Muscle of back (tissue), 11 donors: ENCODE measurements around the gene STARD7. TPM values are rescaled to one million over a fixed set of nuclear protein-coding genes. Genes with fewer than 3 reads are reported as not detected.
A peak's percentile ranks its signal among the peaks of the same experiment; 100 is the strongest.
"Not testable (repeated sequence)": the region's sequence is repeated elsewhere in the genome, so short reads cannot be mapped to it uniquely, and the experiment has no call there.

ENCODE experiments used
- DNase-seq, 3 donors: peaks; one replicate each; pipeline versions ENCODE4 v3.0.0 to v3.0.0-alpha.2; 2013
- polyA plus RNA-seq, 10 donors: library from polyadenylated mRNA; unstranded; fragments of 120-200 nt; gene quantifications; one replicate each; pipeline ENCODE4 v1.2.1, GENCODE V29; 2013; ENCODE audit not compliant: insufficient read length in 10 of 10

STARD7 gene
- polyA plus RNA-seq, 10 donors = 82.6 to 152 (median 105) TPM

GRCh38 chr2:96150791-96151594 is 57.6 kb downstream of the STARD7 start:
- DNase-seq = no peak

- DNase-seq = no peak
Measured at GRCh38 chr2:96150007-96150640, 58.5 kb downstream of the STARD7 start.

GRCh38 chr2:96148410-96149217 is 60.0 kb downstream of the STARD7 start:
- peak; percentile 52 to 80 (median 75) for DNase-seq

GRCh38 chr2:96147593-96148201 is 60.9 kb downstream of the STARD7 start:
- peak in 1 of 3 donors; percentile 45 for DNase-seq

GRCh38 chr2:96146881-96147592 is 61.6 kb downstream of the STARD7 start:
- DNase-seq = peak in 1 of 3 donors; percentile 42

- DNase-seq = peak in 2 of 3 donors; percentile 22 to 62
Measured at GRCh38 chr2:96146153-96146880, 62.3 kb downstream of the STARD7 start.

- no peak for DNase-seq
Measured at GRCh38 chr2:96145848-96146152, 62.8 kb downstream of the STARD7 start.

GRCh38 chr2:96145036-96145847 is 63.4 kb downstream of the STARD7 start, which contains the start of gene DUSP2:
Gene DUSP2, minus strand, starts transcription at chr2:96145440. Its CDS starts 86 bp downstream, at chr2:96145354.
- DNase-seq = peak; percentile 64 to 90 (median 83)

GRCh38 chr2:96144481-96145035 is 64.1 kb downstream of the STARD7 start:
- DNase-seq = peak in 2 of 3 donors; percentile 22 to 78

- no peak for DNase-seq
Measured at GRCh38 chr2:96143848-96144480, 64.7 kb downstream of the STARD7 start.

GRCh38 chr2:96143231-96143847 is 65.3 kb downstream of the STARD7 start:
- DNase-seq = no peak

GRCh38 chr2:96142217-96143113 is 66.2 kb downstream of the STARD7 start:
- no peak for DNase-seq

- not testable (repeated sequence) for DNase-seq
Measured at GRCh38 chr2:96141624-96141967, 67.0 kb downstream of the STARD7 start.

GRCh38 chr2:96140941-96141623 is 67.5 kb downstream of the STARD7 start:
- no peak for DNase-seq

- DNase-seq = no peak
Measured at GRCh38 chr2:96139181-96139758, 69.4 kb downstream of the STARD7 start.
